Prostate gland (tissue), 2 donors: ENCODE results near the gene OSBPL2. TPM values are rescaled to one million over a fixed set of nuclear protein-coding genes. Genes with fewer than 3 reads are reported as not detected.

Experiments used
- DNase-seq: peaks from one replicate; pipeline ENCODE4 v3.0.0-alpha.2; 2019; ENCODE audit warnings: low spot score
- H3K27ac ChIP-seq, 2 donors: fragments of 200-600 bp; sonication (generic); 2 replicates each; pipeline ENCODE4 v1.5.1; 2017 to 2019
- H3K27me3 ChIP-seq: fragments of 200-600 bp; sonication (generic); replicated peaks from 2 replicates; pipeline ENCODE4 v1.5.1; 2019; ENCODE audit not compliant: insufficient read depth
- H3K36me3 ChIP-seq, 2 donors: fragments of 200-600 bp; sonication (generic); 1 replicate in 1 of 2; 2 replicates in 1 of 2; pipeline versions ENCODE4 v1.5.1 to v1.8.1; 2017 to 2019
- H3K4me1 ChIP-seq: fragments of 200-600 bp; sonication (generic); replicated peaks from 2 replicates; pipeline ENCODE4 v1.5.1; 2019
- H3K4me3 ChIP-seq, 2 donors: fragments of 200-600 bp; sonication (generic); 2 replicates each; pipeline ENCODE4 v1.5.1; 2017 to 2019
- H3K9me3 ChIP-seq: fragments of 200-600 bp; sonication (generic); 2 replicates; pipeline ENCODE4 v1.5.1; 2017
- CTCF ChIP-seq, 4 experiments: fragments of 200-600 bp in 2 of 4; fragments of 450-650 bp in 2 of 4; sonication (generic) in 2 of 4; IDR thresholded peaks; 1 replicate in 3 of 4; 2 replicates in 1 of 4; pipeline ENCODE4 v1.5.1; 2016 to 2019; ENCODE audit warnings: antibody characterized with exemption in 4 of 4, mild to moderate bottlenecking in 2 of 4, moderate library complexity in 2 of 4
- POLR2A ChIP-seq: fragments of 450-650 bp; IDR thresholded peaks from one replicate; pipeline ENCODE4 v1.6.1; 2016; ENCODE audit warnings: antibody characterized with exemption, mild to moderate bottlenecking
- POLR2AphosphoS5 ChIP-seq: sonication (generic); formaldehyde crosslinking; IDR thresholded peaks from one replicate; pipeline ENCODE4 v1.6.1; 2017; ENCODE audit warnings: antibody characterized with exemption
- WGBS: methylation state at CpG from one replicate; pipeline ENCODE4 v1.1.5; 2018; 5-methylcytosine and 5-hydroxymethylcytosine counted together
- intact Hi-C: fragments of 100-400 bp; cut with DNase I; formaldehyde crosslinking; loops from one replicate; pipeline ENCODE4 v1.14.2; 2022
- total RNA-seq, 2 donors: library from RNA; depleted of rRNA; stranded (reverse); fragments of >200 nt; gene quantifications; one replicate each; pipeline ENCODE4 v1.1.0, GENCODE V29; 2016

OSBPL2 gene
- total RNA-seq, 2 donors from 2014 or later = 33.5 to 50.6 TPM

- Histone ChIP-seq H3K4me1 (peaks cover 19% of the 10 kb centered on the region), H3K27me3 (no peaks in the 10 kb centered on the region), H3K27ac (peak overlapping the region; percentile 82 to 87), H3K36me3 (no peaks in the 10 kb centered on the region), H3K4me3 (peak overlapping the region; percentile 89 to 94), H3K9me3 (no peaks in the 10 kb centered on the region)
- DNase-seq = no peak
- intact Hi-C loops = loop anchor here (2.0 kb wide), 1 partner anchor 96 kb away; the partner anchor contains the start of genes PSMA7 and SS18L1
- WGBS = under 1% methylated on average over 36 of the region's 70 CpGs
- TF ChIP-seq POLR2A (peak; percentile 50), CTCF (IDR thresholded peaks at IDR 0.05) (no peak), POLR2AphosphoS5 (no peak)
Observed at GRCh38 chr20:62238569-62239277, 402 bp downstream of the OSBPL2 start.

GRCh38 chr20:62239278-62239879 lies 1.1 kb downstream of the OSBPL2 start:
- Histone ChIP-seq H3K9me3 (no peaks in the 10 kb centered on the region), H3K27ac (peak overlapping the region; percentile 82 to 87), H3K4me1 (peaks cover 15% of the 10 kb centered on the region), H3K27me3 (no peaks in the 10 kb centered on the region), H3K36me3 (no peaks in the 10 kb centered on the region), H3K4me3 (peak overlapping the region; percentile 89 to 94)
- no peak for TF ChIP-seq CTCF (IDR thresholded peaks at IDR 0.05)
- no peak for TF ChIP-seq POLR2A
- no peak for TF ChIP-seq POLR2AphosphoS5
- no peak for DNase-seq
- WGBS = 41% methylated on average over 23 of the region's 23 CpGs
- intact Hi-C loops = loop anchor here (2.0 kb wide), 1 partner anchor 97 kb away; the partner anchor contains the start of genes PSMA7 and SS18L1

GRCh38 chr20:62240020-62240685 lies 1.8 kb downstream of the OSBPL2 start:
- Histone ChIP-seq H3K9me3 (no peaks in the 10 kb centered on the region), H3K27me3 (no peaks in the 10 kb centered on the region), H3K36me3 (no peaks in the 10 kb centered on the region), H3K4me3 (no peak overlapping the region), H3K4me1 (peaks cover 7% of the 10 kb centered on the region), H3K27ac (no peak overlapping the region)
- no peak for TF ChIP-seq CTCF (IDR thresholded peaks at IDR 0.05)
- no peak for TF ChIP-seq POLR2AphosphoS5
- TF ChIP-seq POLR2A = no peak
- DNase-seq = no peak
- 90% methylated on average over 13 of the region's 13 CpGs for WGBS
- intact Hi-C loops = no loop called here

- intact Hi-C loops = no loop called here
- Histone ChIP-seq H3K4me1 (peaks cover 5% of the 10 kb centered on the region), H3K4me3 (no peak overlapping the region), H3K27me3 (no peaks in the 10 kb centered on the region), H3K36me3 (no peaks in the 10 kb centered on the region), H3K9me3 (no peaks in the 10 kb centered on the region), H3K27ac (peak overlapping the region in 1 of 2 donors; percentile 11)
- DNase-seq = peak; percentile 50
- WGBS = 56% methylated on average over 10 of the region's 10 CpGs
- peak; percentile 47 for TF ChIP-seq POLR2AphosphoS5
- peak; percentile 20 for TF ChIP-seq POLR2A
- no peak for TF ChIP-seq CTCF (IDR thresholded peaks at IDR 0.05)
Observed at GRCh38 chr20:62241506-62241905, 3.2 kb downstream of the OSBPL2 start.
